SK-N-SH (cell line): ENCODE measurements around the gene IQSEC1. TPM values are rescaled to one million over a fixed set of nuclear protein-coding genes. Genes with fewer than 3 reads are reported as not detected.
A peak's percentile ranks its signal among the peaks of the same experiment; 100 is the strongest.

ENCODE experiments used
- CTCF ChIA-PET: fragments of 300-600, 350-600 bp; formaldehyde crosslinking; extraction: SDS; loops from one replicate; lab custom pipeline; 2021; lab: Yijun Ruan, JAX
- POLR2A ChIA-PET: fragments of 350-600 bp; sonication (Branson Sonifier 250); formaldehyde crosslinking; extraction: SDS; loops from one replicate; lab custom pipeline; 2020; ENCODE audit warnings: antibody characterized with exemption, inconsistent platforms; lab: Yijun Ruan, JAX
- DNase-seq: peaks from one replicate; pipeline ENCODE4 v3.0.0; 2012
- H2AFZ ChIP-seq: fragments of 200-600 bp; sonication (generic); 2 replicates; pipeline ENCODE4 v1.8.1; 2016; ENCODE audit warnings: antibody characterized with exemption, mild to moderate bottlenecking, low read depth
- H3F3A ChIP-seq: fragments of 200-600 bp; sonication (generic); replicated peaks from 2 replicates; pipeline ENCODE3; 2016; ENCODE audit warnings: antibody characterized with exemption, mild to moderate bottlenecking; ENCODE audit not compliant: insufficient read depth
- H3K27ac ChIP-seq, 2 experiments: fragments of 200-500 bp in 1 of 2; fragments of 200-600 bp in 1 of 2; sonication (Bioruptor generic) in 1 of 2; sonication (generic), shearing (Covaris generic) in 1 of 2; 2 replicates each; pipeline versions ENCODE4 v1.5.1 to v1.6.1; 2014 to 2016; ENCODE audit warnings: low read depth in 2 of 2, inconsistent platforms in 1 of 2, low read length in 1 of 2, mild to moderate bottlenecking in 1 of 2, mixed read lengths in 1 of 2
- H3K27me3 ChIP-seq: fragments of 200-600 bp; sonication (generic), shearing (Covaris generic); 2 replicates; pipeline ENCODE4 v1.6.1; 2016; ENCODE audit warnings: mixed run types; ENCODE audit not compliant: insufficient read depth
- H3K36me3 ChIP-seq, 2 experiments: fragments of 200-500 bp in 1 of 2; fragments of 200-600 bp in 1 of 2; sonication (Bioruptor generic) in 1 of 2; sonication (generic) in 1 of 2; replicated peaks in 1 of 2; 2 replicates each; pipeline versions ENCODE3 to v1.5.1; 2014 to 2016; ENCODE audit warnings: low read length in 1 of 2, mild to moderate bottlenecking in 1 of 2; ENCODE audit not compliant: insufficient read depth in 2 of 2, control insufficient read depth in 1 of 2
- H3K4me1 ChIP-seq, 2 experiments: fragments of 200-500 bp in 1 of 2; fragments of 200-600 bp in 1 of 2; sonication (Bioruptor generic) in 1 of 2; sonication (generic), shearing (Covaris generic) in 1 of 2; 2 replicates each; pipeline versions ENCODE4 v1.5.1 to v1.6.1; 2014 to 2016; ENCODE audit warnings: low read depth in 1 of 2, low read length in 1 of 2, mixed run types in 1 of 2; ENCODE audit not compliant: insufficient read depth in 2 of 2, control insufficient read depth in 1 of 2
- H3K4me2 ChIP-seq: fragments of 200-600 bp; sonication (generic), shearing (Covaris generic); 2 replicates; pipeline ENCODE4 v1.6.1; 2017; ENCODE audit warnings: mixed run types
- H3K4me3 ChIP-seq, 2 experiments: fragments of 200-500 bp in 1 of 2; fragments of 200-600 bp in 1 of 2; sonication (Bioruptor generic) in 1 of 2; sonication (generic), shearing (Covaris generic) in 1 of 2; 2 replicates each; pipeline versions ENCODE4 v1.5.1 to v1.8.1; 2014 to 2016; ENCODE audit warnings: low read depth in 2 of 2, inconsistent platforms in 1 of 2, low read length in 1 of 2, mild to moderate bottlenecking in 1 of 2, mixed read lengths in 1 of 2, moderate library complexity in 1 of 2
- H3K79me2 ChIP-seq: fragments of 200-600 bp; sonication (generic); 2 replicates; pipeline ENCODE4 v1.8.1; 2017; ENCODE audit warnings: mild to moderate bottlenecking; ENCODE audit not compliant: insufficient read depth
- H3K9ac ChIP-seq: fragments of 200-600 bp; sonication (generic); 2 replicates; pipeline ENCODE4 v1.6.1; 2017; ENCODE audit warnings: mixed run types
- H3K9me2 ChIP-seq: fragments of 200-600 bp; sonication (generic); 2 replicates; pipeline ENCODE4 v1.6.1; 2017; ENCODE audit warnings: mixed run types
- H3K9me3 ChIP-seq: fragments of 200-600 bp; sonication (generic); 2 replicates; pipeline ENCODE4 v1.6.1; 2017; ENCODE audit warnings: mixed run types, mild to moderate bottlenecking, moderate library complexity
- H4K20me1 ChIP-seq: fragments of 200-600 bp; sonication (generic); 2 replicates; pipeline ENCODE4 v1.6.1; 2017; ENCODE audit warnings: mild to moderate bottlenecking, mixed run types; ENCODE audit not compliant: insufficient read depth
- CHD2 ChIP-seq: fragments of 150-350 bp; IDR thresholded peaks from 2 replicates; pipeline ENCODE4 v1.6.1; 2018; ENCODE audit warnings: low read length; ENCODE audit not compliant: partially characterized antibody
- CTCF ChIP-seq: fragments of 200-600 bp; sonication (generic); IDR thresholded peaks from 2 replicates; pipeline ENCODE4 v1.6.1; 2017; ENCODE audit warnings: antibody characterized with exemption, mild to moderate bottlenecking, moderate library complexity
- ELF1 ChIP-seq: IDR thresholded peaks from 2 replicates; pipeline ENCODE4 v1.4.0; 2012
- EP300 ChIP-seq, 2 experiments: IDR thresholded peaks; 2 replicates each; pipeline versions ENCODE4 v1.4.0 to v1.6.1; 2012; ENCODE audit warnings: borderline replicate concordance in 1 of 2, low read depth in 1 of 2, low read length in 1 of 2
- FOSL2 ChIP-seq: IDR thresholded peaks from 2 replicates; pipeline ENCODE4 v1.4.0; 2012; ENCODE audit warnings: low read depth, mild to moderate bottlenecking, moderate library complexity, borderline replicate concordance
- JUND ChIP-seq: IDR thresholded peaks from 2 replicates; pipeline ENCODE4 v1.4.0; 2012
- PBX3 ChIP-seq: IDR thresholded peaks from 2 replicates; pipeline ENCODE4; 2012
- POLR2AphosphoS5 ChIP-seq: IDR thresholded peaks from 2 replicates; pipeline ENCODE4 v1.6.1; 2012; ENCODE audit warnings: low read depth, low read length
- RCOR1 ChIP-seq: fragments of 150-350 bp; IDR thresholded peaks from 2 replicates; pipeline ENCODE4 v1.6.1; 2017; ENCODE audit warnings: antibody characterized with exemption, low read length
- REST ChIP-seq: IDR thresholded peaks from 2 replicates; pipeline ENCODE4 v1.6.1; 2012; ENCODE audit warnings: mild to moderate bottlenecking, low read depth, low read length, moderate library complexity
- RFX5 ChIP-seq: IDR thresholded peaks from 2 replicates; pipeline ENCODE4 v1.6.1; 2012; ENCODE audit warnings: mild to moderate bottlenecking, improper control_type of control experiment, low read length
- RXRA ChIP-seq: IDR thresholded peaks from 2 replicates; pipeline ENCODE4 v1.4.0; 2012; ENCODE audit warnings: low read depth, mild to moderate bottlenecking, borderline replicate concordance
- SIN3A ChIP-seq: IDR thresholded peaks from 2 replicates; pipeline ENCODE4 v1.6.1; 2012; ENCODE audit warnings: low read depth, mild to moderate bottlenecking, low read length, moderate library complexity, borderline replicate concordance
- SMC3 ChIP-seq: IDR thresholded peaks from 2 replicates; pipeline ENCODE4 v1.6.1; 2012; ENCODE audit warnings: low read depth, low read length, improper control_type of control experiment
- YY1 ChIP-seq: IDR thresholded peaks from 2 replicates; pipeline ENCODE4 v1.4.0; 2012; ENCODE audit warnings: low read depth, mild to moderate bottlenecking
- WGBS: methylation state at CpG from one replicate; pipeline ENCODE4 v1.1.6; 2017; ENCODE audit warnings: low lambda C conversion rate; 5-methylcytosine and 5-hydroxymethylcytosine counted together
- polyA plus RNA-seq, 3 experiments: library from polyadenylated mRNA; depleted of rRNA; stranded (reverse); fragments of >200 nt; gene quantifications; 2 replicates each; pipeline ENCODE4 v1.2.3, GENCODE V29; 2012
- TF ChIP-seq, protein P1 (sequence below): IDR thresholded peaks from 2 replicates; pipeline ENCODE4 v1.4.0; 2012; ENCODE audit warnings: low read depth, borderline replicate concordance

IQSEC1 gene
- polyA plus RNA-seq, 1 of the 3 experiments (the other 2 are of a cell fraction) = 6.2 TPM

DNA sequence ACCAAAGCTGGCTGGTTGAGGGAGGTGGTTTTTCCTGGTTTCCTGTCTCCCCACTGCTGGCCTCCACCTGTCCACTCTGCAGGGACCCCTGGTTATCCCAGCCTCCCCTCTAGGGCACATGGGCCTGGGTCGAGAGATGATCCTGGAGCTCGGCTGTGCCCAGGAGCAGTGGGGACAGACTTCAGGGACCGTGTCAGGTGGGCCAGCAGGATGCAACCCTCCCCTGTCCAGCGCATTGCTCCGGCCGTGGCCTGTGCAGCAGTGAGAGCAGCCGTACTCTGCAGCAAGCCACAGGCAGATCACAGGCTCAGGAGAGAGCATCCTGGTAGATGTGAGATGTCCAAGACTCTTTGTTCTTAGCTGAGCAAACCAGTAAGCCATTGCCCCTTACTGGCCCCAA, 139.3 kb downstream of the IQSEC1 start (continued):
- TF ChIP-seq RXRA (no peak), ELF1 (no peak)

GRCh38 chr3:12932754-12933153, 140.5 kb downstream of the IQSEC1 start:
- TF ChIP-seq CHD2 (peak; percentile 16), REST (no peak), SMC3 (no peak), CTCF (no peak), RCOR1 (0 out of 2 replicates have a peak, but pooled peaks have one; percentile 27)
- ChIA-PET CTCF (interaction anchor here (0.6 to 5.5 kb wide), 8 partner anchors 14 to 306 kb away, joined by 3 to 21 read pairs (median 4); no protein-coding TSS in a partner anchor), POLR2A (no interaction called here)
- no peaks in the 10 kb centered on the region for H3F3A ChIP-seq
- H4K20me1 ChIP-seq = peaks cover 57% of the 10 kb centered on the region
- H3K36me3 ChIP-seq = peaks cover 0 to 48% of the 10 kb centered on the region in 2 experiments
- H3K27me3 ChIP-seq = no peaks in the 10 kb centered on the region
- no peak overlapping the region for H3K4me2 ChIP-seq
- H3K9me2 ChIP-seq = no peaks in the 10 kb centered on the region
- no peaks in the 10 kb centered on the region for H3K79me2 ChIP-seq
- no peak overlapping the region; a peak in 1 of 4 replicates for H3K27ac ChIP-seq
- no peak overlapping the region for H3K4me3 ChIP-seq
- no peak overlapping the region for H2AFZ ChIP-seq
- no peak overlapping the region for H3K9ac ChIP-seq
- H3K9me3 ChIP-seq = no peaks in the 10 kb centered on the region
- peak; percentile 81 for DNase-seq
- WGBS = 86% methylated on average over 10 of the region's 13 CpGs
- peaks cover 0 to 38% of the 10 kb centered on the region in 2 experiments; a peak in 2 of 4 replicates for H3K4me1 ChIP-seq

DNA sequence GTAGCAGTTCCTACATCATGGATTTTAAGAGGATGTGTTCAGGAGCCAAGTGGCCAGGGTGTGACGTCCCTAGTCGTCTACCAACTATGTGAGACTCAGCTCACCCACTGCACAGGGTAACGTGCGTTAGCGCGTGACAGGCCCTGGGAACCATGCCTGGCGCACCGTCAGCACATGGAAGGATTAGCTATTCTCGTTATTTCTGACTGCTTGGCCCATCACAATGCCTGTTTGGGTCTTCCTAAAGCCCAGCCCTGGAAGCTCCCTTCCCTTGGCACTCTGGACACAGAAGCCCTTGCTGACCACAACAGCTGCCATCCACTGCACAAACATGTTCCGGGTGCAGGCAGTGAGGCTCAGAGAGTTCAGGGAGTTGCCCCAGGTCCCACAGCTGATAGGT, 140.9 kb downstream of the IQSEC1 start:
- CTCF ChIA-PET = interaction anchor here (0.6 to 5.5 kb wide), 10 partner anchors 9 to 306 kb away, joined by 3 to 21 read pairs (median 4); no protein-coding TSS in a partner anchor
- no peak overlapping the region for H2AFZ ChIP-seq
- TF ChIP-seq JUND (no peak), POLR2AphosphoS5 (no peak), YY1 (no peak), RXRA (no peak), SIN3A (no peak), PBX3 (no peak), FOSL2 (no peak), CTCF (no peak), EP300 (IDR thresholded peaks at IDR 0.05; ENCODE audit: borderline replicate concordance in 1 of 2, low read depth in 1 of 2, low read length in 1 of 2) (no peak), RFX5 (no peak)
- TF ChIP-seq, protein P1, sequence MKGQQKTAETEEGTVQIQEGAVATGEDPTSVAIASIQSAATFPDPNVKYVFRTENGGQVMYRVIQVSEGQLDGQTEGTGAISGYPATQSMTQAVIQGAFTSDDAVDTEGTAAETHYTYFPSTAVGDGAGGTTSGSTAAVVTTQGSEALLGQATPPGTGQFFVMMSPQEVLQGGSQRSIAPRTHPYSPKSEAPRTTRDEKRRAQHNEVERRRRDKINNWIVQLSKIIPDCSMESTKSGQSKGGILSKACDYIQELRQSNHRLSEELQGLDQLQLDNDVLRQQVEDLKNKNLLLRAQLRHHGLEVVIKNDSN = no peak

More for the DNA sequence above, 140.9 kb downstream of the IQSEC1 start:
- 89% methylated on average over 7 of the region's 10 CpGs for WGBS
- DNase-seq = no peak
- Histone ChIP-seq H3K9me2 (no peaks in the 10 kb centered on the region), H3K4me3 (no peak overlapping the region), H3K9me3 (no peaks in the 10 kb centered on the region), H3K4me1 (peaks cover 0 to 37% of the 10 kb centered on the region in 2 experiments; a peak in 2 of 4 replicates), H3K27ac (no peak overlapping the region; a peak in 1 of 4 replicates), H3K4me2 (no peak overlapping the region), H3K36me3 (peaks cover 0 to 48% of the 10 kb centered on the region in 2 experiments), H3F3A (no peaks in the 10 kb centered on the region), H3K9ac (no peak overlapping the region), H3K27me3 (no peaks in the 10 kb centered on the region), H4K20me1 (peaks cover 57% of the 10 kb centered on the region), H3K79me2 (no peaks in the 10 kb centered on the region)
- POLR2A ChIA-PET = no interaction called here
